Measurements from ENCODE around the gene PGS1. TPM values are rescaled to one million over a fixed set of nuclear protein-coding genes. Genes with fewer than 3 reads are reported as not detected.

Gene PGS1
- total and polyA plus RNA-seq, 2 donors, result 33.7 to 44.0 TPM

DNA sequence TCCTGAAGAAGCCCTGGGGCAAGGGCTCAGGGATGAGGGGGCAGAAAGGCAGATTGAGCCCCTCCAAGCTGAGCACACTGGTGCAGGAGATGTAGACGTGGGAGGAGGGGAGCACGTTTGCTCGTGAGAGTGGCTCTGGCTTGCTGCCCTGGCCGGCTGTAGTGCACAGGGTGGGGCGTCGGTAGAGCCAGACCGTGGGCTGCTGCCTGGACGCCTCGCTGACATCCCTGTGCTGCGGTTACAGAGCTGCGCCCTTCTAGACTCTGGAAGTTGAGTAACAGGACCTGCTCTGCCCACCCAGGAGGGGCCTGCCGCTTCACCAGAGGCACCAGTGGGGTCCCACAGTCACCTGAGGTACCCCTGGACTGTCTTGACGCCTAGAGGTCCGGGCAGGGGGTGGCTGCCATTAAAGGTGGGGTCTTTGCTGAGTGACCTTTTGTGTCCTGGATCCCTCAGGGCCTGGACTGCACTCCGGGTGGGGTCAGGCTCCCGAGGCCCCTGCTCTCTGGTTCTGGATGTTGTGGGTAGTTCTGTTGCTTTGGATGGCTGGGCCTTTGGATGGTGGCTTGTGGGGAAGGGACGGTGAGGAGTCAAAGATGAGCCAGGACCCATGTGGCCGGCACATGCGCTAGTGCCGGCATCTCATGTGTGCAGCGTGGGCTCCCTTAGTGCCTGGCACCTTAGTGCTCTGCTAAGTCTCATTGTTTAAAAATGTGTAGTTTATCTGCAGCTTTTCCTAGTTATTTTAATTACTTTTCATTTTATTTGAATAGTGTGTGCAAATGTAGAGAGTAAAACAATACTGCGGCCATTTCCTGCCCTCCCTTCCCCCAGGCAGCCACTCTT, 41.7 kb downstream of the PGS1 start:
- DNase-seq (ENCODE audit: extremely low spot score), result no peak
- WGBS, result 64% methylated on average over 22 of the region's 22 CpGs
- no peak overlapping the region for H3K27ac ChIP-seq (ENCODE audit: low read depth)
- H3K4me1 ChIP-seq (ENCODE audit: insufficient read depth), result peaks cover 1% of the 10 kb centered on the region
- no peak overlapping the region for H3K4me3 ChIP-seq (ENCODE audit: low read depth, low read length)
- no peaks in the 10 kb centered on the region for H3K36me3 ChIP-seq (ENCODE audit: insufficient read depth)

DNA sequence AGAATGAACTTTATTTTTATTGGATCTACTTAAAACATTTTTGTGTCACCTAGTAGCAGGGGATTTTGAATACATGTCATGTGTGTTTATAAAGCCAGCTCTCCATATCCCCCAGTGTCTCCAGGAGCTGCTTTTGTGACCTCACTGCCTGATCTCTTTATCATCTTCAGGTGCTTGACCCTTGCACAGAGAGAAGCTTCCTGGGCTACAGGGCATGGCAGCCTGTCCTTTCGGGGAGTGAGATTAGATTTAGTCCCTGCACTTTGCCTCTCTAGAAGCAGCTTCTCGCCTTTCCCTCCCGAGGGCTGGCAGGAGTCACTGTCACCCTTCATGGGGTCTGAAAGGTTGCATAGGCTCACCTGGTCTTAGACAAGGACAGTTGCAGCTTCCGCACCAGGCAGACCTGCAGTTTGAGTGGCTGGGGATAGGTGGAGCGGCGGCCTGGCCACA, 42.7 kb downstream of the PGS1 start:
- H3K4me1 ChIP-seq (ENCODE audit: insufficient read depth), result peaks cover 1% of the 10 kb centered on the region
- WGBS, result 92% methylated on average over 6 of the region's 6 CpGs
- DNase-seq (ENCODE audit: extremely low spot score), result no peak
- H3K36me3 ChIP-seq (ENCODE audit: insufficient read depth), result no peaks in the 10 kb centered on the region
- H3K27ac ChIP-seq (ENCODE audit: low read depth), result no peak overlapping the region
- H3K4me3 ChIP-seq (ENCODE audit: low read depth, low read length), result no peak overlapping the region

DNA sequence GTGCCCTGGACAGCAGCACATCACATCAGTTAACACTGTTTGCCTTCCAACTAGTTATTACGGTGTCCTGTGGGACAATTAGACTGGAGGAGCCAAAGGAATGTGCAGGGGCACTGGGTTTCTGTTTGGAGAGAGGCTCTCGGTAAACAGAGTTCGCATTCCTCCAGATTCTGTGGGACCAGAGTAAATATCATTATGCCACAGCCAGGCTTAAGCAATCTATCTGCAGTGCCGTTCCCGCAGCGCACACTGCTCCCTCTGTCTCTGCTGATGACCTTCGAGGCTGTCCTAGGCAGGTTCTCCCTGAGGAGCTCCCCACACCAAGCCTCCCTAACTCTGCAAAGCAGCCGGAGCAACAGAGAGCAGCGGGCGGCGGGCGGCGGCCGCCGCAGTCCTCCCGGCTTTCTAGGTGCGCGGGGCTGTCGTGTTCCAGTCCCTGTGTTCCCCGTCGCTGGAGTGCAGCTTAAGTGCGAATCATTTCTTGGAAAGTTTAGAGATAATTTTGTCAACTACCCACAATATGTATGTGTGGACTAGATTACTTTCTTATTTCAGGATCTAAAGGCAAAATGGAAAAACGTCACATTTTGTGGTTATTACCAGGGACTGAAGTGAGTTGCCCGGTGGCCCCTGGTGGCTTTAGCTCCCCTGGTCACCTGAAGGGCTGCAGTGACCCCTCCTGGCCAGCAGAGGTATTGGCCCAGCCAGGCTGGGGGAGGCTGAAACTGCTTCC, 43.3 kb downstream of the PGS1 start:
- no peak overlapping the region for H3K27ac ChIP-seq (ENCODE audit: low read depth)
- no peak overlapping the region for H3K4me3 ChIP-seq (ENCODE audit: low read depth, low read length)
- DNase-seq (ENCODE audit: extremely low spot score), result no peak
- WGBS, result 76% methylated on average over 24 of the region's 24 CpGs
- H3K36me3 ChIP-seq (ENCODE audit: insufficient read depth), result no peaks in the 10 kb centered on the region
- peaks cover 1% of the 10 kb centered on the region for H3K4me1 ChIP-seq (ENCODE audit: insufficient read depth)

DNA sequence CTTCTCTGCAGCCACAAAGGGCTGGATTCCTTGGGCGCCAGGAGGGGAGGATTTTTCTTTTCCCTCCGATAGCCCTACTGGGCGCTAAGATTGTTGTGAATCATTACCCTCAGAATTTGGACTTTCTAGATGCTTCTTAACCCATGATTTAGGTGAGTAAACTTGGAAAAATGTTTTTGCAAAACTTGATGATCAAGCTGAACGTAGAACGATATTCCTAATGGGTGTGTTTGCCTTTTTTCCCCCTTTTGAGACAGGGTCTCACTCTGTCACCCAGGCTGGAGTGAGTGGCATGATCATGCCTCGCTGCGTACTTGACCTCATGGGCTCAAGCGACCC, 43.8 kb downstream of the PGS1 start:
- no peak overlapping the region for H3K27ac ChIP-seq (ENCODE audit: low read depth)
- WGBS, result 77% methylated on average over 8 of the region's 8 CpGs
- no peak overlapping the region for H3K4me3 ChIP-seq (ENCODE audit: low read depth, low read length)
- H3K4me1 ChIP-seq (ENCODE audit: insufficient read depth), result no peaks in the 10 kb centered on the region
- H3K36me3 ChIP-seq (ENCODE audit: insufficient read depth), result no peaks in the 10 kb centered on the region
- no peak for DNase-seq (ENCODE audit: extremely low spot score)

DNA sequence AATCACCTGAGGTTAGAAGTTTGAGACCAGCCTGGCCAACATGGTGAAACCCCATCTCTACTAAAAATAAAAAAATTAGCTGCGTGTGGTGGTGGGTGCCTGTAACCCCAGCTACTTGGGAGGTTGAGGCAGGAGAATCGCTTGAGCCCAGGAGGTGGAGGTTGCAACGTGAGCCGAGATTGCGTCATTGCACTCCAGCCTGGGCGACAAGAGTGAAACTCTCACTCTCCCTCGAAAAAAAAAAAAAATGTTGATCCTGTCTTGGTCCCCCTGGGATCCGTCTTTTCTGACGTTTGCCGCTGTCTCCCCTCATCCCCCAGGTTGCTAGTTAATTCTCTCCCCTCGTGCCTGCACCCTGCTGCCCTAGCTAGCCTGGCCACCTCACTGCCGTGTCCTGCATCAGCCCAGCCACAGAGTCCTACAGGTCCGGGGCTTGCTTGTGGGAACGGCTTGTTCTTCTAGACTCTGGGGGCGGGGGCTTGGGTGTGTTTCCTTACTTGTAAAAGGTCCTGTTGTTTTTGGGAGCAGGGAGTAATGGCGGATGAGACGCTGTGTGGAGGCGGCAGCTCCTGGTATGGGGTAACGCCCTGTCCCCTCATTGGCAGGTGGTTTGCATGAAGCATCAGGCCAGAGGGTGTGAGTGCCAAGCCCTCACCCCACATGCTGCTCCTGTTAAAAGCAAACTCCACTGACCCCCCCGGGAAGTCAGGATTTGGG, 44.6 kb downstream of the PGS1 start:
- DNase-seq (ENCODE audit: extremely low spot score), result no peak
- Histone ChIP-seq H3K36me3 (ENCODE audit: insufficient read depth) (no peaks in the 10 kb centered on the region), H3K4me1 (ENCODE audit: insufficient read depth) (no peaks in the 10 kb centered on the region), H3K4me3 (ENCODE audit: low read depth, low read length) (no peak overlapping the region), H3K27ac (ENCODE audit: low read depth) (no peak overlapping the region)
- WGBS, result 86% methylated on average over 20 of the region's 20 CpGs

DNA sequence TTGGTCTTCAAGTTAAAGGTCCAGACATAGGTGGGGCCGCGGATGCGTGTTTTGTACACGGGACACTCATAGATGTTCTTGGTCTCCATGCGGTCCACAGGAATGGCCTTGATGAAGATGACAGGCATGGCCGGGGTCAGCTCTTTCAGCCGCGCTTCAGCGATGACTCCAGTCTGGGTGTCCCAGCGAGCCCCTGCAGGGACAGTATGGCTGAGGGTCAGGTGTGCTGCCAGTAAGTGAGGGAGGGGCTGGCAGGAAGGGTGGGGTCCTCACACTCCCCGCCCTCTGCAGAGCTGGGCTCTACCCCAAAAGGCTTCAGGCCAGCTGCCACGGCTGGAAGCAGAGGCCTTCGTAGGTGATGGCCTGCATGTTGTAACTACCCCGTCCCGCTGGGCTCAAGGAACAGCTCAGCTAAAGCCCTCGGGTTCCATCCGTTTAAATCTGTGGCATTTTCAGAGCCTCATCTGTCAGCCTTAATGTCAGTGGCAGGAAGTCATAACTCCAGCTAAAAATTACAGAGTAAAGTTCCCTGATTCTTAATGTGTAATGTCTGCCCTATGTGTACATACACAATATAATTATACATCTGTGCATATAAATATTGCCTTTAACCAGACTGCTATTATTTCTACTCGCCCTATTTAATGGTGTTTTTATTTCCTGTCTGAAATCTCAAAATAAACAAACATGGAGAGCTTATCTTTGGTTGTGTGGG, 45.7 kb downstream of the PGS1 start:
- Histone ChIP-seq H3K36me3 (ENCODE audit: insufficient read depth) (no peaks in the 10 kb centered on the region), H3K4me3 (ENCODE audit: low read depth, low read length) (no peak overlapping the region), H3K27ac (ENCODE audit: low read depth) (no peak overlapping the region), H3K4me1 (ENCODE audit: insufficient read depth) (no peaks in the 10 kb centered on the region)
- no peak for DNase-seq (ENCODE audit: extremely low spot score)
- WGBS, result 75% methylated on average over 18 of the region's 18 CpGs

DNA sequence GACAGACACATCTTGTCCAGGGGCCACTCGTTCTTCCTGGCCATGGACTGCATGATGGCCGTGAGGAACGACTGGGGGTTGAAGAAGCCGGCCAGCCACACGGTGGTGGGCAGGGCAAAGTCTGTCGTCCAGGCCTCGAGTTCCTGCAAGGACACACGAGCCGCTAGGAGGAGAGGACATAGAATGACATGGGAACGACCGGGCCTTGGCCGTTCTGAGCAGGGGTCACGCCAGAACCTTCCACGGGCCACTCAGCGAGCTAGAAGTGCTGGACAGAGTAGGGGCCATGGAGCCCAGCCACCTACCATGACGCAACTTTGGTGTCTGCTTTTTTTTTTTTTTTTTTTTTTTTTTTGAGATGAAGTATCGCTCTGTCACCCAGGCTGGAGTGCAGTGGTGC, 47.0 kb downstream of the PGS1 start:
- H3K4me1 ChIP-seq (ENCODE audit: insufficient read depth), result no peaks in the 10 kb centered on the region
- H3K4me3 ChIP-seq (ENCODE audit: low read depth, low read length), result no peak overlapping the region
- no peak overlapping the region for H3K27ac ChIP-seq (ENCODE audit: low read depth)
- DNase-seq (ENCODE audit: extremely low spot score), result no peak
- 88% methylated on average over 17 of the region's 17 CpGs for WGBS
- H3K36me3 ChIP-seq (ENCODE audit: insufficient read depth), result no peaks in the 10 kb centered on the region

DNA sequence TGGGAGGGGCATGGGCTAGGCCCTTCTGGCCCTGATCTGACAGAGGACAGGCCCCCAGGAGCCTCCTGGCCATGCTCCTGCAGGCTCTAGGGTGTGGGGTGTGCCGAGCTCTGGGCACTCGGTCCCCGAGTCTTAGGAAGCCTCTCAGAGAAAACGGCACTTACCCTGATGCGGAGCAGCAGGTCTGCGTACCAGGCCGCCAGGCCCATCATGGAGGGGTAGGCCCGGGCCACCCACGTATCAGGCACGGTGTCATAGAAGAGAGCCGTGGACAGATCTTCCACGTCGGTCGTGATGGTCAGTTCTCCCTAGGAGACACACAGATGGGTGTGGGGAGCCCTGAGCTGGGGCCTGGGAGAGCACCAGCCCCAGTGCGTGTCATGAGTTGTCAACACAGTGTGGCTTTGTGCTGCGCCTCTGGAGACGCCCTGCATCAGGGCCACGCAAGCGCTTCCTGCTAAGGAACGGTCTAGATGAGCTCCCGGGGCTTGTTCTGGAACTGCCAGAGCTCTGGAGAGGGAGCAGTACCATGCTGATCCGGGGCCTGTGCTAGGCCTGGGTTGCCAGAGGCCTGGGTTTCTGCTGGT, 47.9 kb downstream of the PGS1 start:
- Histone ChIP-seq H3K4me3 (ENCODE audit: low read depth, low read length) (no peak overlapping the region), H3K4me1 (ENCODE audit: insufficient read depth) (no peaks in the 10 kb centered on the region), H3K27ac (ENCODE audit: low read depth) (no peak overlapping the region), H3K36me3 (ENCODE audit: insufficient read depth) (no peaks in the 10 kb centered on the region)
- no peak for DNase-seq (ENCODE audit: extremely low spot score)
- 93% methylated on average over 22 of the region's 22 CpGs for WGBS

DNA sequence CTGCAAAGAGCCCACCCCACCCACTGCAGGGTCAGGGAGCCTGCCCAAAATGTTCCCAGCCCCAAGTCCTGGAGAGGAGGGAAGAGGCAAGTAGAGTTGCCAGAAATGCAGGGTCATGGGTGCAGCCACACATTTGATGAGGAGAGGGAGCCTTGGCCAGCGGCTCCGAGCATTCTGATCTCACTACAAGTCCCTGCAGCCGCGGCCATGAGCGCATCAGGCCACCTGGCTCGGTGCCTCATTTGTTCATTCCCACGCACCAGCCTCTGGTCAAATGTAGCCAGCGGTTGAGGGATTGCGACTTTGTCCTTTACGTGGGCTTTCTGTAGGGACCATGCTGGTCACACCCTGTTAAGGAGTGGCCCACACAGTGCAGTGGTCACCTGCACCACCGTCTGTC, 48.7 kb downstream of the PGS1 start:
- 91% methylated on average over 11 of the region's 11 CpGs for WGBS

DNA sequence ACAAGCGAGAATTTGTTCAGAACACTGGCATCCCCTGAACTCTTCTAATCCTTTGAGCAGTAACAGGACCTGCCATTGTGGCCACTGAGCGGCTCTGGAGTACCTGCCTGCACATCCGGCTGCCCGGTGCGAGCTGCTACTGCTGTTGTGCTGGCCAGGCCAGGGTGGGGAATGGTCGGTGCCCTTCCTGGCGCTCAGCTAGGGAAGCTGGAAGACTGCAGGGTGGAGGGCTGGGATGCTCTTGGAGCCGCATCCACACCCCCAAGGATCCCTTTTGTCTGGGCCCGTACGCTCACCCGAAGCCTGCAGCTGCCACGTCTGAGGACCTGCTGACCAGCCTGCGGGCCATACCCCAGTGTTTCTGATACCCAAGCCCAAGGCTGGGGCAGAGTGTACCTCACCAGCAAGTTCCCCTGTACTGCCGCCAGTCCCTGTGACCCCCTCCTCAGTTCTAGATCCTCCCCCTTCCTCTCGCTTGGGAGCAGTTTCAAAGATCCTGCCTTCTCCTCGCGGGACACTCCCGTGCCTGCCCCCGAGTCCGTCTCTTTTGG, 49.7 kb downstream of the PGS1 start:
- no peaks in the 10 kb centered on the region for H3K36me3 ChIP-seq (ENCODE audit: insufficient read depth)
- no peak overlapping the region for H3K27ac ChIP-seq (ENCODE audit: low read depth)
- WGBS, result 84% methylated on average over 20 of the region's 20 CpGs
- H3K4me3 ChIP-seq (ENCODE audit: low read depth, low read length), result no peak overlapping the region
- no peaks in the 10 kb centered on the region for H3K4me1 ChIP-seq (ENCODE audit: insufficient read depth)
- DNase-seq (ENCODE audit: extremely low spot score), result no peak

More for the DNA sequence above, 48.7 kb downstream of the PGS1 start:
- Histone ChIP-seq H3K36me3 (ENCODE audit: insufficient read depth) (no peaks in the 10 kb centered on the region), H3K4me3 (ENCODE audit: low read depth, low read length) (no peak overlapping the region), H3K4me1 (ENCODE audit: insufficient read depth) (no peaks in the 10 kb centered on the region), H3K27ac (ENCODE audit: low read depth) (no peak overlapping the region)
- DNase-seq (ENCODE audit: extremely low spot score), result no peak

DNA sequence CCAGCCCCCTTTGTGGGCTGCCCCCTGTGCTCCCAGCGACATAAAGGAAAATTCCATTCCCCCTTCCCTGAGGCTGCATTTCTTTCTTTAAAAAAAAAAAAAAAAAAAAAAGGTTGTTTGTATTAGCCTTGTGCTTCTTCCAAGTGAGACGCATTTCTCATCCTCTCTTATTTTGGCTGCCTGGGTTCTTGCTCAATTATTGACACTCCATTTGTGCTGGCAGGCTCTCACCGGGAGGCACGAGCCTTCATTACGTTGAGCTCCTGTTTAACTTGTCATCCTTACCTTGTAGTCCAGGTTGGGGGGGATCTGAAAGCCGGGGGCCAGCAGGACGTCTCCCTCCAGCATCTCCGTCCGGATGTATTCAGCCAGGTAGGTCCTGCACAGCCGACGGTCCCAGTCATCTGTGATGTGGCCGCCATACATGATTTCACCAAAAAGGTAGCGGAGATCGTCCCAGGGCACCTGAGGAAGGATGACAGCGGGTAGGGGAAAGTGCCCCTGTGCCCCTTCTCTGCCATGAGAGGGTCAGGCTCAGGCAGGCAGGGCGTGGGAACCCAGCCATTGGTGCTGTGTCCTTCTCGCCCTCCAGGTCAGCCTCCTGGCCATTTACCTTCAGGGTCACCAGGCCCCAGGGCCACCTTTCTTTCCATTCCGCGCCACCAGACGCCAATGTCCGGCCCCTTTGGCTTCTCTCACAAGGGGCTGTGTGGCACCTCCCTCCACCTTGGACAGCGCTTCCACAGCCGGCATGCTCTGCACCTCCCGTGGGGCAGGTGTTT, 50.6 kb downstream of the PGS1 start:
- 79% methylated on average over 24 of the region's 24 CpGs for WGBS
- no peak for DNase-seq (ENCODE audit: extremely low spot score)
- Histone ChIP-seq H3K4me1 (ENCODE audit: insufficient read depth) (no peaks in the 10 kb centered on the region), H3K4me3 (ENCODE audit: low read depth, low read length) (no peak overlapping the region), H3K36me3 (ENCODE audit: insufficient read depth) (no peaks in the 10 kb centered on the region), H3K27ac (ENCODE audit: low read depth) (no peak overlapping the region)

DNA sequence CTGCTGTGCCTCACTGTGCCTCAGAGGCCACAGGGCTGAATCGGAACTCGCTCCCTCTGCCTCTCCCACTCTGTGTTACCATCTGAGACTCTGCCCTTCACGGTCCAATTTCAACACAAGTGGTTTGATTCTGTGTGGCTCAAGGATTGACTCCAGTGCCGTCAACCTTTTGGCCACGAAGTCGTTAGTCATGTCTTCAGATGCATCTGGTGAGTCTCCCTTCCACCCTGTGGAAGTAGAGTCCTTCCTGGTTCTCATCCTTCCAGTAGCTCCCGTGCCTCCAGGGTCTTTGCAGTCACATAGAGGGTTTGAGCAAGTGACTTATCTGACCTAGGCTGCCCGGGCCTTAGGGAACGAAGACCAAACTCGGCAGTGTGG, 51.2 kb downstream of the PGS1 start:
- no peak overlapping the region for H3K27ac ChIP-seq (ENCODE audit: low read depth)
- no peaks in the 10 kb centered on the region for H3K4me1 ChIP-seq (ENCODE audit: insufficient read depth)
- 83% methylated on average over 10 of the region's 10 CpGs for WGBS
- no peak overlapping the region for H3K4me3 ChIP-seq (ENCODE audit: low read depth, low read length)
- no peaks in the 10 kb centered on the region for H3K36me3 ChIP-seq (ENCODE audit: insufficient read depth)
- no peak for DNase-seq (ENCODE audit: extremely low spot score)

Measured in urinary bladder (tissue), 4 donors.